HG03558 (cell line): Measurements from ENCODE around the gene SEC14L5.
"Not testable (repeated sequence)": the region's sequence is repeated elsewhere in the genome, so short reads cannot be mapped to it uniquely, and the experiment has no call there.

Experiments used
- ATAC-seq: cut with Tn5 transposase; IDR thresholded peaks from one replicate; pipeline ENCODE4 v1.9.1; 2021; ENCODE audit warnings: moderate number of reproducible peaks; ENCODE audit not compliant: unreplicated experiment; ENCODE audit errors: extremely low read depth

The SEC14L5 gene

DNA sequence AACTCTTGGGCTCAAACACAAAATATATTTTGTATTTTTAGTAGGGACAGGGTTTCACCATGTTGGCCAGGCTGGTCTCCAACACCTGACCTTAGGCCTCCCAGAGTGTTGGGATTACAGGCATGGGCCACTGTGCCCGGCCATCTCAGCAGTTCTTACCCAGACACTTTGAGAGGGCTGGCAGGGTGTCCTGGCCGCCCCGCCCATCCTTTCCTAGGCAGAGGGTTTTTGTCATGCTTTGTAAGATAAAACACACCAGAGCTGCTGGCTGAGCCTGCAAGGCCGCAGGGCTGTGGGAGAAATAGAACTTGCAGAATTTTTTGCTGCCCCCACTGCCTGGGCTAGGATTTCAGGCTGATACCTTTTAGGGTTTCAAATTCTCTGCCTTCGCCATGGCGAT, 29.9 kb upstream of the SEC14L5 start:
- ATAC-seq, result no peak

DNA sequence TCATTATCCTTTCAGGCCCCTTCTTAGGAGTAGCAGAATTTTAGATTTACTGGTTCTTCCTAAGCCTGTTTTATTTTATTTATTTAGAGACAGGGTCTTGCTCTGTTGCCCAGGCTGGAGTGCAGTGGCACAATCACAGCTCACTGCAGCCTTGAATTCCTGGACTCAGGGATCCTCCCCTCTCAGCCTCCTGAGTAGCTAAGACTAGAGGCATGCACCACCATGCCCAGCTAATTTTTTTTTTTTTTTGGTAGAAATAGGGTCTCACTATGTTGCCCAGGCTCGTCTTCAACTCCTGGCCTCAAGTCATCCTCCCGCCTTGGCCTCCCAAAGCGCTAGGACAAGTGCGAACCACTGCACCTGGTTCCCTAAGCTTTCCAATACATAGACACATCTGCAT, 28.5 kb upstream of the SEC14L5 start:
- ATAC-seq, result not testable (repeated sequence)

DNA sequence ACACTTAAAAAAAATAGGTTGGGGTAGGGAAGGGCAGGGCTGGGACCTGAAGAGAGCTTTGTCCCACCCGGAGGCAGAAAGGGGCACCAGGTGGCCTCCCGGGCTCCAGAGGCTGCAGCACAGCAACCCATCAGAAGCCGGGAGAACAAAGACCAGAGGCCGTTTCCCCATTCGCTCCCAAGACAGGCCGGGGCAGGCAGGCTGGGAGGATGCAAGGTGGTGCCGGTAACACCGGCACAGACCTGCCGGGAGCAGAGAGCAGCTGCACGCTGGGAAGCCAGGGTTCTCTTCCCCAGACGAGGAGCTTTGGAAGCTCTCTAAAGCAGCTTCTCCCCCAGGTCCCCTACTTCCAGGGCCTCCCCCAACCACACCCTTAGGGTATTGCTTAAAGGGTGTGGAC, 26.7 kb upstream of the SEC14L5 start:
- ATAC-seq, result no peak

DNA sequence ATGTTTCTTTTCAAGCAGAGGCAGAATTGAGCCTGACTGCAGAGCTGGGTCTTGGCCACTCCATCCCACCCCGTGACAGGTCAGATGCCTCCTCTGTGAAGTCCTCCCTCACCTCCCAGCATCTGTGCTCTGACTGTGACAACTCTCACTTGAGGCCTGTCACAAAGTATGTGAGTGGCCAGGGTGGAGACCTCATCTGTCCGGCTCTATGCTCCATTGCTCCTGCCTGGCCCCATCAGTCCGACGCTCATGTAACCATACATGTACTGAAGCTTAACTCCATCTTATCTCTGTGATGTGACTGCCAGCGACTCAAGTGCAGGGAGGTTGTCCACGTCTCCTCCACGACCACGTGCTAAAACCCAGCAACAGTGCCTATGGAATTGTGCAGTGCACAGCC, 24.7 kb upstream of the SEC14L5 start:
- no peak for ATAC-seq

DNA sequence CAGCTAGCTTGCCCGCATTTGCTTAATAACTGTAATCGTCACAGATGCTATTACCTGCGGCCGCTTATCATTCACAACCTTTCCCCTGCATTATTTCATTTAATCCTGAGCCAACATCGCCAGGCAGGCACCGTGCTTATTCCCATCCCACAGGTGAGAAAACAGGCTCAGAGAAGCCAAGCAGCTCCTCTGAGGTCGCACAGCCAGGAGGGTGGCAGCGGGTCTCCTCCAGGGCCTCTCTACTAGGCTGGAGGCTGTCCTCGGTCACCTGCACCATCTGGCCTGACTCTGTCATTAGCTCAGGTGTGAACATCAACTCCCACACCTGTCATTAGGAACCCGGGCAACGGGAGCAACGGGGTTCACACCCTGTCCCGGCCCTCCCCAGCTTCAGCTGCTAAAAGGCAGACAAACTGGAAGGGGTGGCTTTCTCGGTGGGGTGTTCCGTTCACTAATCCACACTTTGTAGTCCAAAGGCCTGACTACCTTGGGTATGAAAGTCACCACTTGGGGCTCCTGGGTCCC, 24.2 kb upstream of the SEC14L5 start:
- ATAC-seq, result no peak

DNA sequence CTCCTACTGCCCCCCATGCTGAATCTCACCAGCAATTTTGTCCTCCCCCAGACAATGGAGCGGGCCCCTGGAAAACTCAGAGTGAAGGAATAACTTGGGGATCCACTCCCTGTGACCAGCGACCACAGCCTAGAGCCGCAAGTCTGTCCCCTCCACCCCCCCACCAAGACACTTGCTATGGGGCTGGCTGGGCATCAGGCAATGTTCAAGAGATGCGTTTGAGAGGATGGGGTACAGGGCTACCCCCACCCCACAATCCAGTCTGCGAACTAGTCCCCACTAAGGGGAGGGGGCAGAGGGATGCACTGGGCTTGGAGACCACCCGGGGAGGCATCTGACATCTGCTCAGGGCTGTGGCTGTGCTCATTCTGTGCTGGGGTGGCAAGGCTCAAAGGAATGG, 23.5 kb upstream of the SEC14L5 start:
- ATAC-seq, result no peak

DNA sequence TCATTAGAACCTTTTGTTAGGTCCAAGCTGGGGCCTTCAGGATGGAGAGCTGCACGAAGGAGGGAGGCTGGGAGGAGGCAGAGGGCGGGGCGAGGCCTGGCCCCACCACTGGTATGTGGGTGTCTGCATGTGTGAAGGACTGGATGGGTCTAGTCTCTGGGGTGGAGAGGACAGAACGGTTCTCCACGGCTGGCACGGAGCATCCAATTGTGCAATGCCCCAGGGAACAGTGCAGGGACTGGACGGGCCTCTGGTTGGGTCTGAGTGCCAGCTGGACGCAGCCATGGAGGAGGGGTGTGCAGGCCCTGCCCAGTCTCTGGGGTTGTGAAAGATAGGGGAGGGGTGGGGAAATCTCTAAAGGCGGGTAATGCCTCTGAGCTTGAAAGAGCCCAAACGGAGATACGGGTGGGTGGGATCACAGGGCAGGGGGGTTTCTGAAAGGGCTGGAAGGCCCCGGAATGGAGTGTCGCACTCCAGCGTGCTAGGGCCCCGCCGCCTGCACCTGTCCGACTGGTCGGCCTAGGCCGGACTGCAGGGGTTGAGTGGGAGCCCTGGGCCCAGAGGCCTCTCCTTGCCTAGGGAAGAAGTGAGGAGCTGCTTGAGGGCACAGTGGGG, 22.8 kb upstream of the SEC14L5 start:
- no peak for ATAC-seq

DNA sequence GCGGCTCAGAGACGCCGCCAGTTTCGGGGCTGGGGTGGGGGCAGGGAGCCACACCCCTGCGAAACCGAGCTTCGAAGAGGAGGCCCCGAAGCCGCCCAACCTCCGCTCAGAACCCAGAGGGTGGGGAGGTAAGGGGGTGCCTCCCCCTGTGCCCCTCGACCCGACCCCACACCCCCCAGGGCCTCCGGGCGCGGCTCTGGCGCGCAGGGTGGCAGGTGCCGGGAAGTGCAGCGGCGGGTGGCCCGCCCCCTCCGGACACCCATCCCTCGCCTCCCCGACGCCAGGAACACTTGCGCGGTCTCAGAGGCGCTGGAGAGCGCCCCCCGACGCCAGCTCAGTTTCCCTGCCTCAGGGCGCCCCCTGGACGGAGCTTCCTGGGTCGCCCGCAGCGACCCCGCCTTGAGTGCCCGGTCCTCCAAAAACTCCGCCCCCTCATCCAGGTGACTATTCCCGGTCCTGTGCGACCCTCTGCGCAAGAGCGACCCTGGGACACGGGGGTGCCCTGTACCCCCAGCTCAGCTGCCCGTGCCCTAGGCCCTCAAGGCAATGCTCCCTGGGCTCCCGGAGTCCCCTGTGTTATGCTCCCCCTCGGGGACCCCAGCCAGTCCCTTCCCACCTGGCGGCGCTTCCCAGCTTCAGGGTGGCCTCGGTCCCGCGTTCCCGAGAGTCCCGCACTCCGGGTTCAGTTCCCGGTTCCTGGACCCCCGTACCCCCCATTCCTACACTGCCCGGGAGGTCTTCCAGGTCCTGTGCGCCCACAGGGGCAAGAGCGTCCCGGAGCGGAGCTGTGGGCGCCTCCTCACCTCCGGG, 21.7 kb upstream of the SEC14L5 start:
- no peak for ATAC-seq

DNA sequence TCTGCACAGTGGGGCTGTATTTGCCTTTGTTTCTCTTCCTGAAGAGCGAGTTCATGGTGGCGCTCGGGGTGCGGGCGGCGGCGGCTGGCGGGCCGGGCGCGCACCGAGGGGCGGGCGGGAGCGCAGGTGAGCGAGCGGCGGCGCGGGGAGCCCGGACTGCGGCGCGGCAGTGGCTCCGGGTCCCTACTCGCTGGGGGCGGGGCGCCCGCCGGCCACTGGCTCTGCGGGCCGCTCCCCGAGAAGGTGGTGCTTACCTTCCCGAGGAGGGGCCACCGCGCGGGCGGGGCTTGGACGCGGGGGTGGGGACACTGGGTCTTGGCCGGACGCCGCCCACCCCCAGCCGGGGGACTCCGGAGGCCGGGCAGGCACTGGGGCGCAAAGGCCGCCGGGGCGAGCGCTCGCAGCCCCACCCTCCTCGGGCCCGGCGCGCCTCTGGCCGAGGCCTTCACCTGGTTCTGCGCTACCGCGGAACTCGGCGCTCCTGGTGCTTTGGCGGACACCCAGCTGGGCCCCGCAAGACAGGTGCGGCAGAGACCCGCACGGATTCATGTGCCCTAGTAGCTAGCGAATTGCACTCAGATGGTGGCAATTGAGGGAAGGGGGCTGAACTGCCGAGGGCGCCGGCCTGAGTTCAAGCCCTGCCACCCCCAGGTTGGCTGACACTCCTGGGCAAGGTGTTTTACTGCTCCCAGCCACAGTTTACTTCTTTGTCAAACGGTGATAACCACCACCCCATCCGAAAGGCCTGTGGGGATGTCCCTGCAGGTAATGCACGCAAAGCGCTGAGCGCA, 20.9 kb upstream of the SEC14L5 start, which contains the start of gene PPL:
PPL (minus strand) TSS at position 158 of the 791 bp plus-strand sequence; CDS start at position 55, 103 bp downstream.
- ATAC-seq, result no peak

DNA sequence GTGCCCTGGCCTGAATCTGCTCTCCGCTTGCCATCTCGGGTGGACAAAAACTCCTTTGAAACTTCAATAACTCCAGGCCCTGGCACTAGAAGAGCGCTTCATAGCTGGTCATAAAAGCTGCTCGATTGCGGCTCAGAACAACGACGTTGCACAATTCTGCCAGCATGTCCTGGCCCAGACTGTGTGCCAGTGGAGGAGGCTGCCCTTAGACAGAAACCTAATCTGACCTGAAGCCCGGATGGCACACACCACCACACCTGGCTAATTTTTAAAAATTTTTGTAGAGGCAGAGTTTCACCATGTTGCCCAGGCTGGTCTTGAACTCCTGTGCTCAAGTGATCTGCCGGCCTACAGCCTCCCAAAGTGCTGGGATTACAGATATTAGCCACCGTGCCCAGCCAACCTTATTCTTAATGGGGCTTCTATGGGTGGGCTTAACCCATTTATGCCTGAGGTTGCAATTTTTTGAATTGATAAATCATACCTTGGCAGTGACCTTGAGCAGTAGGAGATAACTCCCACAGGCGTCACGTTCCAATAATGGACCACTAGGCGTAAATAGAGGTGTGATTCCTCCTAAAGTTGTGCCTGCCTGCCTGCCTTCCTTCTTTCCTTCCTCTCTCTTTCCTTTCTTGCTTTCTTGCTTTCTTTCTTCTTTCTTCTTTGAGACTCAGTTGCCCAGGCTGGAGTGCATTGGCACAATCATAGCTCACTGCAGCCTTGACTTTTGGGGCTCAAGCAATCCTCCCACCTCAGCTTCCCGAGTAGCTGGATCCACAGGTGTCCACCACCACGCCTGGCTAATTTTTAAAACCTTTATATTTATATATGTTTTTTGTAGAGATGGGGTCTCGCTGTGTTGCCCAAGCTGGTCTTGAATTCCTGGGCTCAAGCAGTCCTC, 20.1 kb upstream of the SEC14L5 start:
- no peak for ATAC-seq

DNA sequence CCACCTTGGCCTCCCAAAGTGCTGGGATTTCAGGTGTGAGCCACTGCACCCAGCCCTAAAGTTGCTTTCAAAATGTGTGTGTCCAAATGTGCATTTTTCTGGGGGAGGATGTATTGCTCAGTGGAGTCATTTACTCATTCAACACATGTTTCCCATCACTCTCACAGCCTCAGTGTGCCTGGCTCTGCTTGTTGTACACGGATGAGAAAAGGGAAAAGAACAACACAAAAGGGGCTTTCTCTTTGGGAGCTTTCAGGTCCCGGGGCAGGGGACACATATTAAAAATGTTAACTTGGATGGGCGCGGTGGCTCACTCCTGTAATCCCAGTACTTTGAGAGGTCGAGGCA, 19.5 kb upstream of the SEC14L5 start:
- ATAC-seq, result no peak

DNA sequence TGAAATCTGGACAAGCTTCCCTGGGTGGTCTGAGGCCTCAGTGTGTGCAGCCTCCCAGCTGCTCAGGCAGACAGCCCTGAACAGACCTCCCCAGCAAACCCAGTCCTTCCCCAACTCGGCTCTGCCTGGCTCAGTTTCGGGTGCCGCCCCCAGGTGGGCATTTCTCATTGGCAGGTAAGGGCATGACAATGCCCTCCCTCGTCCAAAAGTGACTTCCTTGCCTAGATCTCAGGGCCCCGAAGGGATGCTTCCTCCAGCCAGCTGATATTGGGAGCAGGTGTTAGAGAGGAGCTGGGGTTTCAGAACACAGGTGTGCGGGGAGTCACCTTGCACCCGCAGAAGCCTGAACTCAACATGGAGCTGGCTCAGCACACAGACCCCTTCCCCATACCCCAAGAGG, 17.4 kb upstream of the SEC14L5 start:
- ATAC-seq, result no peak

DNA sequence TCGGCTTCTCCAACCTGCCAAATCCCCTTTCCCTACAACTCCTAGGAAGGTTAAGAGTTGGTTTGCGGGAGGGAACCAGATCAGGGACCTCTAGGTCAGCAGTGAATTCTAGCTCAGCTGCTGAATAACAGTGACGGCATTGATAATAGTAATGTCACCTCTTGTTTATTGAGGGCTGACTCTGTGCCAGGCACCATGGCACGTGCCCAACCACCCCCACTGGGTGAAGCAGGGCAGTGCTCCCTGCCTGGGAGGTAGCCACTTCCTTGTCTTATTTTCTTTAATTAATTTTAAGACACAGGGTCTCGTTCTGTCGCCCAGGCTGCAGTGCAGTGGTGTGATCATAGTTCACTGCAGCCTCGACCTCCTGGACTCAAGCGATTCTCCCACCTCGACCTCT, 15.6 kb upstream of the SEC14L5 start:
- no peak for ATAC-seq

DNA sequence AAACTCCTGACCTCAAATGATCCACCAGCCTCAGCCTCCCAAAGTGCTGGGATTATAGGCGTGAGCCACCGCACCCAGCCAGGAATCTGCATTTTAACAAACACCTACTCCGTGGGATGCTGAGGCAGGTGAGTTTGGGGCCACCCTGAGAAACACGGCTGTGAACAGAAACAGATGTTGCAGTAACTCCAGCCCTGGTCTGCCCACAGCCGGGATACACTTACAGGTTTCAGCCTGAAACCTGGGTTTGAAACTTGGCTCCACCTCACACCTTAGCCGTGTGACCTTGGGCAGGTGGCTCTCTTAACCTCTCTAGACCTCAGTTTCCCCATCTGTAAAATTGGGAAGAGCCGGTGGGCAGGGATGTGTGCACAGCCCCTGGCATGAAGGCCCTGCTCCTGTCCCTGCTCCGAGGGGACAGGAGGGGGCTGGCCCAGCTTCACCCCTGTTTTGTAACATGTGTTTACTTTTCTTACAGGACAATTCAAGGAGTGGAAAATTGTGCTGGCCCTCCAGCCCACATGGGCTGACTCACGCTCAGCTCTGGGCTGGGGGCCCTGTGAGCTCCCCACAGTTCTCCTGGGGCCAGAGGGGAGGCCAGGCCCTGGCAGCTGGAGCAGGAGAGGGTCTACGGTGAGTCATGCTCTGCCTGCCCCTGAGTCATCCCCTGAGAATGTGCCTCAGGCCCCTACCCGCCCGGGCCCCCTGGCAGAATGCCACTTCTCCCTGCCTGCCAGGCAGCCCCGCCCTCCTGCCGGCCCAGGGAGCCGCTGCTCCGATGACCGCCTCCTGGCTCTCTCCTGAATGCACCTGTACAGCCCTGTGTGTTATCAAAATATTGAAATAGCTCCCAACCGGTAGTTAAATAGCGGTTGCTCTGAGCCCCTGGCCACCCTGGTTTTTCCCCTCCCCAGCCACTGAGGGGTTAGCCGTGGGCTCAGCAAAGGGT, 13.5 kb upstream of the SEC14L5 start:
- no peak for ATAC-seq

DNA sequence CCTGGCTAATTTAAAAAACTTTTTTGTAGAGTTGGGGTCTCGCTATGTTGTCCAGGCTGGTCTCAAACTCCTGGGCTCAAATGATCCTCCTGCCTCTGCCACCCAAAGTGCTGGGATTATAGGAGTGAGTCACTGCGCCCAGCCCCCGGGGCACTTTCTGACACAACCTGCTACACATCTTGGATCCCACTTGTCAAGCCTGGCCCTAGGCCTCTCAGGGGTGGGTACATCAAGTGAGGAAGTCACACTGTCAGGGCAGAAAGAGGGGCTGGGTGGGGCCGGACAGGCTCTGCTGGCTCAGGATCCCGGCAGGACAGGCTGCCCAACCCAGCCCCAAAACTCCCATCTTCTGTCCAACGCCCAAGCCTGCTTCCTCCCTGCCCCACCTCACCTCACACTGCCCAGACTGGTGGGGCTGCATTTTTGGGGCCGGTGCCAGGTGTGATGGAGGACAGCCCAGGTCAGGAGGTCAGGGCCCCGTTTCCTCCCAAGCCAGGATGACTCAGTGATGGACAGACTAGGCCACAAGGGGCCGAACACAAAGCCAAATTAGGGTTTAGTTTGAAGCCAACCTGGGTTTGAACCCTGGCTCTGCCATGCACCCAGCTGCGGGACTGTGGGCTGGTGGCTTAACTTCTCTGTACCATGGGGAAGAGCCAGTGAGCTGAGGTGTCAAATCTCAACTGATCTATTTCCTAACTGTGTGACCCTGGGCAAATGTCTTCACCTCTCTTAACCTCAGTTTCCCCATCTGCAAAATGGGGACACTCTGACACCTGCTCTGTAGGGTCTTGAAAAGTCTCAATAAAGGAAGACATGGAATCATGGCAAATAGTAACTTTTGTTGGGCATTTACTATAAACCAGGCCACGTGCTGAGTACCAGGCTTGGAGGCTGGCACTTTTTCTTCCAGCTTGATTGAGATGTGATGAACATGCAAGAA, 12.3 kb upstream of the SEC14L5 start:
- ATAC-seq, result no peak

DNA sequence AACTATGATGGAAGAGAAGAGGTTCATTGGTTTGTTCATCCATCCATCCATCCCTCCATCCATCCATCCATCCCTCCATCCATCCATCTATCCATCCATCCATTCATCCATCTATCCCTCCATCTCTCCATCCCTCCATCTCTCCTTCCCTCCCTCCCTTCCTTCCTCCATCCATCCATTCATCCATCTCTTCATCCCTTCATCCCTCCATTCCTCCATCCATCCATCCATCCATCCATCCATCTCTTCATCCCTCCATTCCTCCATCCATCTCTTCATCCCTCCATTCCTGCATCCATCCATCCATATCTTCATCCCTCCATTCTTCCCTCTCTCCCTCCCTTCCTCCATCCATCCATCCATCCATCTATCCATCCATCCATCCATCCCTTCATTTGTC, 11.2 kb upstream of the SEC14L5 start:
- no peak for ATAC-seq

DNA sequence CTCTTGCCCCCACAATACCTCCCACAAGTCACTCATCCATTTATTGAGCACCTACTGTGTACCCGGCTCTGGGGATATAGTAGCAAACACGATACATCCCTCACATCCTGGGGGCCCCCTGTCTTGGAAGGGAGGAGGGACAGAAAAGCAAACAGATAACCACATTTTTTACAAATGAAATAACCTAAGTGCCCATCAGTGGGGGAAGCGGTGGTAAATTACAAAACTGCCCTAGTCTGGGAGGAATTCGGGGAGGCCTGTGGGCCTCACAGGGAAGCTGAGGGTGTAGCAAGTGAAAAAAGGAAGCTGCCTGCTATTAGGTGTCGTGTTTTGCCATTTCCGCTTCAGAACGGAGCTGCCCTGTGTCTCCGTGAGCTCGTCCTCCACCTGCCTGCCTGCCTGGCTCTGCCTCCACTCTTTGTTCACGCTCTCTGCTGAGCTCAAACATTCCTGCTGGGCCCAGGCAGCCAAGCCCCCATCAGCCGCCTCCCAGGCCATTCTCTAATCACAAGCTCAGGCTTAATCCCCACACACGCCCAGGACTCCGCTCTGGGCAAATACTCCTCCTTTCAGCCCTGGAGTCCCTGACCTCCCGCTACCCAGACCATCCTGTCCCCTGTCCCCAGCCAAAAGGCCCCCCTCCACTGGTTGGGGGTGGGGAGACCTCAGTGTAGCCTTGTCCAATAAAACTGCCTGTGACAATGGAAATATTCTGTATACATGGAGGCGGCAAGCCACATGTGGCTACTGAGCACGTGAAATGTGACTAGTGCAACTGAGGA, 10.2 kb upstream of the SEC14L5 start:
- ATAC-seq, result no peak
